ENCODE data around the gene PELI2.
"Not testable (repeated sequence)": the region's sequence is repeated elsewhere in the genome, so short reads cannot be mapped to it uniquely, and the experiment has no call there.

PELI2 gene

DNA sequence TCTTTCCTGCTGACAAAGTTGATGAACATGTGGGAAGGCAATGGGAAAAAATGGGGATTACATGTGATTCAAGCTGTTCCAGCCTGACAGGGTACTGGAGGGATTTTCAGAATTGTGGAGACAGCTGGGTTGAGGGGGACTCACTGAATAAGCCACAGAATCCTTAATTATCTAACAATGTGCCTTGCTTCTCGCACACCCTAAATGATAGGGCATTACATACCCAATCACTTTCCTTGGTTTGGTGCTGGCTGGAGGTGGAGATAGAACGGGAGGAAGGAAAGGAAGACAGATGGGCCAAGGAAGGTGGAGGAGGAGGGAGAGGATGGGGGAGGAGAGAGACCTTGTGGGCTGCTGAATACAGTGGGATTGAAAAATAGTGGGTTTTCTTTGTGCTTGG lies 20.7 kb downstream of the PELI2 start:
- in situ Hi-C loops (cut with MboI; ENCODE audit: low sequenced_read_pairs) = no loop called here

DNA sequence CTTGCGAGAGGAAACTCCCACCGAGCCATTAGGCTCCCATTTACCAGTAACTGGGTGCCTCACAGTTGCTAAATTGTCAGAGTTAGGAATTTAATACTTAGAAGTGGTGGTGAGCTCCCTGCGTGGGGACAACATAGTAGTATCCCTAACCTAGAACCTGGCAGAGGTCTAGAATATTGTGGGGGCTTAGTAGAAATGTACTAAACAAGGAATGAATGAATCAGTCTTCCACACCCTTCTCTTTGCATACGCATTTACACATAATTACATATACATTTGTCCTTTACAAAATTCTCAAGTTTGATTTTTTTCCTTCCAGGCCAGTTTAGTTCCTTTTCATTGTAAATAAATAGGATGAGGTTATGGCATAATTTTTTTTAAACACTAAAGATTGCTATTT lies 24.1 kb downstream of the PELI2 start:
- in situ Hi-C loops (cut with MboI; ENCODE audit: low sequenced_read_pairs) = no loop called here

DNA sequence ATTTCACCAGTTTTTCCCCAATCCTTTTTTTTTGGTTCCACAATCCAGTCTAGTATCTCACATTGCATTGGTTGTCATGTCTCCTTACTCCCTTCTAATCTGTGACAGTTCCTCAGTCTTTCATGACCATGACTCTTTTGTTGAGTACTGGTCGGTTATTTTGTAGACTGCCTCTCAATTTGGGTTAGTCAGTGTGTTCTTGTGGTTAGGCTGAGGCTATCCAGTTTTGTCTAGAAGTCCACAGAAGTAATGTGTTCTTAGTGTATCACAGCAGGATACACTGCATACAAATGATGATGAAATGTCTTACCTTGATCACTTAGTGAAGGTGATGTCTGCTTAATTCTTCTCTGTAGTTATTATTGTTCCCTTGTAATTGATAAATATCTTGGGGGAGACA lies 24.8 kb downstream of the PELI2 start:
- in situ Hi-C loops (cut with MboI; ENCODE audit: low sequenced_read_pairs) = no loop called here

DNA sequence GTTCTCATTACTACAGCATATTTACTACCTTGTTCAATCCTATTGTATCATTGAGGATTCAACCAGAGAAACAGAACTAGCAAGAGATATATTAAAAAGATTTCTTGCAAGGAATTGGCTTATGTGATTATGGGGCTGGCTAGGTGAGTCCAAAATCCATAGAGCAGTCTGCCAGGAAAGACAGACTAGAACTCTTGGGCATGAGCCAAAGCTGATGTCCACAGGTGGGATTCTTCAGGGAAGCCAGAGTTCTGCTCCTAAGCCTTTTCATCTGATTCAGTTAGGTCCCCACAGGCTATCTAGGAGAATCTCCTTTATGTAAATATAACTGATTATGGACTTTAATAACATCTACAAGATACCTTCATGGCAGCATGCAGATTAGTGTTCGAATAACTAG lies 26.0 kb downstream of the PELI2 start:
- in situ Hi-C loops (cut with MboI; ENCODE audit: low sequenced_read_pairs) = no loop called here

DNA sequence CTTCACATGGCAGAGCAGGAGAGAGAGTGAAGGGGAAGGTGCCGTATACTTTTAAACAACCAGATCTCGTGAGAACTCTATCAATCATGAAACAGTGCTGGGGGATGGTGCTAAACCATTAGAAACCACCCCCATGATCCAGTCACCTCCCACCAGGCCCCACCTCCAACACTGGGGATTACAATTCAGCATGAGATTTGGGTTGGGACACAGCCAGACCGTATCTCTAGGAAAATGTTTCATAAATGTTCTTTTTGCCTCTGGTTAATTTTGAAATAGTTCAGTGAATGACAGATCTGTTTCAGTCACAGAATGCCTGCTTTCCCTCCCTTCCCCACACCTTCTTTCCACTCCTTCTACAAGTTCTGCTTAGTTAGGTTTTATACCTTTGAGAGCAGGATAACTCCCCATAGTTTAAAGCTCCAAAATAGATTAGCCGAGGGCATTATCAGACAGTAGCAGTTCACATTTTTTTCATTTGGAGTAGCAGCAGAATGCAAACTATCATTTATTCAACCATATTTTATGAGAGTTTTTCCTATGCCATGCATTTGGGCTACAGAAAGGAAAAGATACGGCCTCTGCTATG lies 27.1 kb downstream of the PELI2 start:
- in situ Hi-C loops (cut with MboI; ENCODE audit: low sequenced_read_pairs) = no loop called here

DNA sequence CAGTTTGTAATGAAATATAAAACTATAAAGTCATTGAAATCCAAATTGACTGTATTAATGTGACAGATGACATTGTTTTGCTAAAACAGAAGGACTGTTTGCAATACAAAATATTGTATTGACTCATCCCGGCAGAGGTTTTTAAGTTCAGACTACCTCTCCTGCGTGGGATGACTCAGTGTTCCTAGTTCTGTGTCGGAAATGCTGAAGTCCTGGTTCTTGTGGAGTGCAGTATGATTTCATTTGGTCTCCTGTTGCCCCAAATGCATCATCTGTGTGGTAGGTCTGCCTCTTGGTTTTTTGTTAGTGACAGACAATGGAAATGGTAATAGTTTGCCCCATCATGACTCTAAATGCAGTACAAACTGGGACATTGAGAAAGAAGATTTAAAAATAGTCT lies 27.8 kb downstream of the PELI2 start:
- in situ Hi-C loops (cut with MboI; ENCODE audit: low sequenced_read_pairs) = no loop called here

DNA sequence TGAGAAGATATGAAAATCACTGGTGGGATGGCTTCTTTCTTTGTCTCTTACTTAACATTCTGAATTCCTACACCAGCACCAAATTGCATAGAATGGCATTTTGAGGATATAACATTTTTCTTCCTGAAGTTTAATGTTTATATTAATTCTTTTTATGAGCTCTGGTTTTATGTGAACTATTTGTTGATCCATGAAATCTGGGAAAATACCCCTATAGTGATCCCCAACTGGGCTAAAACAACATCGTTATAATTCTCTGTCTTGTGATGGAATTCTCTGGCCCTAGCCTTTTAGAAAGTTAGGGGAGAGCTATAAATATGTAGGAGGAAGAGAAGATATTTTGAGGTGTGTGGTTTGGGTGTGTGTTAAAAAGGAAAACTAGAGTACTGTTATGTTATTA lies 29.2 kb downstream of the PELI2 start:
- in situ Hi-C loops (cut with MboI; ENCODE audit: low sequenced_read_pairs) = no loop called here

DNA sequence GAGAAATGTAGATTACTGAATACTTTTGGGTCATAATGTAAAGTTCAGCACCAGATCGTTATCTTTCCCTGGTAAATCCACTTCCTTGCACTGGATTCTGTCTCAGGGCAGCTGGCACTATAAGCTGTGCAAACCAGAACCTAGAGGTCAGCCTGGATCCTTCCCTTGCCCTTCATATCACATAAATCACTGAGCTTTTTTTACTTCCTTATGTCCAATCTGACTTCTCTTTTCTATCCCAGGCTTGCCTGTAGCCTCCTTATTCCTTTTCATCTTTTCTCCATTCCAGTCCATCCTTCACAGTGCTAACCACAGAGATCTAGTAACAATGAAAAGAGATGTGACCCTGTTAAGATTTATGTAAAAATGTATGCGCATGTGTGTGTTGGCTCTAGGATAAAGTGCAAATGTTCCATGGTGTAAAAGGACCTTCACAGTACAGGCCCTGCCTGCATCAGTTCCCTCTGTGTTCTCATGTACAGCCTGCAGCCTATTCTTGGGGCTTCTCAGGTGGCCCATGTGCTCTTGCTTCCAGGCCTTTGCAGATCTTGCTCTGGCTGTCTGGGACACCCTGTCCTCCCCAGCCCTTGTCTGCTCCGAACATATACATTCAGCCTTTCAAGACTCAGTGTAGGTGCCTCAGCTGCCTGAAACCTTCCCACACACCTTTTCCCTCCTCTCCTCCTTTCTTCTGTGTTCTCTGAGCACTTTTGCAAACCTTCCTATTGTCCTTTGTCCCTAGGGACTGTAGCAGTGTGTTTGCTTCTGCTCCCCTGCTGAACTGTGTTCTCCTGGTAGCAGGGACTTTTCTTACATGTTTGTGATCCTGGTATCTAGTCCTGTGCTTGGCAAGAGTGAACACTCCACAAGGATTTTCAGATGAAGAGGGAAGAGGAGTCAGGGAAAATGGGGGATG lies 30.0 kb downstream of the PELI2 start:
- in situ Hi-C loops (cut with MboI; ENCODE audit: low sequenced_read_pairs) = no loop called here

DNA sequence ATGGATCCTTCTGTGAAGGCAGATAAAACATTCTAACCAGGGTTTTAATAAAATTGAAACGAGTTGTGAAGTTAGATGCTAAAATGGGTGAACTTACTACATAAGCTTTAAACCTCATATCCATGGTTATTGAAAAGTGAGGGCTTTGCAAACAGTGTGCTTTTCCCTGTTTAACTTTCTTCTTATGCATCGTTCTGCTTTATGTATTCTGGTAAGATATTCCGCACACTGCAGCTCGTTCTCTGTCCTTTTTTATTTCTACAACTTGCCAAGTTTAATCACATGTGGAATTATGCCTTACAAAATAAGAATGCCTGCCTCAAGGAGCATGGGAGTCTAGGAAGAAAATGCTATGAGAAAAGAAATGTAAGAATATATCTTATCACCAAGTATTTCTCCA lies 30.9 kb downstream of the PELI2 start:
- in situ Hi-C loops (cut with MboI; ENCODE audit: low sequenced_read_pairs) = no loop called here

DNA sequence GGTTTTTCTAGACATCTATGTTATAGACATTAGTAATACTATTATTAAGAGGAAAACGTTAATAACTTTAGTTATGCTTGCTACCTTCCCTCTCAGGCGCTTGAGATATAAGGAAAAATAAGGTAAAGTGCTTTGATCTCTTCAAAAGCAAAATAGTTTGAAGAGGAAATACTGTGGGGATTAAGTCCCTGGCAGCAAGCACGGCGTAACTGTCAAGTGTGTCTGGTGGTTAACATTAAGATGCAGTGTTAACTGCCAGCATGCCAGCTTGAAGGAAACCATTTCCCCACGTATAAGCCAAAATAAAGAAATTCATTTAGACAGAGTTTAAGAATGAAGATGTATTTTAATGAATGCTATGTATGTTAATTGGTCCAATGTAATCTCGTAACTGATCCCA lies 31.8 kb downstream of the PELI2 start:
- in situ Hi-C loops (cut with MboI; ENCODE audit: low sequenced_read_pairs) = no loop called here

DNA sequence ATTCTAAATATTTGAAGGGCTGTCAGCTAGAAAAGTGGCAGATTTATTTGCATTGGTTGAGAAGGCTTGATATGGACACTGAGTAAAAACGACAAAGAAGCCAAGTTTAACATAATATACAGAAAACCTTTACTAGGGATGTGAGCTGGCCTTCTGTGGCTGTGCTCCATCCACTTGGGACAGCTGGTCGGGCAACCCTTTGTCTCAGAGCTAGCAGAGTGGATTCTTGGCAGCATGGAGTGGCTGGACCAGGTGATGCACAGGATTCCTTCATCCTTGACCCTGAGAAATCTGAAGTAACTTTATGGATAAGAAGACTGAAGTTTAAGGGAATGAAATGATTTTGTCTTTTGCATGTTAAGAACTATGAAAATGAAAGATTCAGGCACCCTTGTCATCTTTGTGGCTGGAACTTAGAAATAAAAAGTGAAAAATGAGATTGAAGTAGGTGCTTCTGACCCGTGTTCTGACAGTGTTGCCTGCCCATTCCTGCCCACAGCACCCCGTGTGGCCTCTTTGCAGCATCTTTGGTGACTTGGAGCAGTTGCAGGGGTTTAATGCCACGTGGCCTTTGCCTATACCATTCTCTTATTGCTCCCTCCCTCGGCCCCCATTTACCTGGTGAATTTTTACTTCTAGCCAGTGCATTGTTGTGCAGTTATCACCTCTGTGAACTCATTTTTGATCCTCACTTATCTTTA lies 32.6 kb downstream of the PELI2 start:
- in situ Hi-C loops (cut with MboI; ENCODE audit: low sequenced_read_pairs) = no loop called here

DNA sequence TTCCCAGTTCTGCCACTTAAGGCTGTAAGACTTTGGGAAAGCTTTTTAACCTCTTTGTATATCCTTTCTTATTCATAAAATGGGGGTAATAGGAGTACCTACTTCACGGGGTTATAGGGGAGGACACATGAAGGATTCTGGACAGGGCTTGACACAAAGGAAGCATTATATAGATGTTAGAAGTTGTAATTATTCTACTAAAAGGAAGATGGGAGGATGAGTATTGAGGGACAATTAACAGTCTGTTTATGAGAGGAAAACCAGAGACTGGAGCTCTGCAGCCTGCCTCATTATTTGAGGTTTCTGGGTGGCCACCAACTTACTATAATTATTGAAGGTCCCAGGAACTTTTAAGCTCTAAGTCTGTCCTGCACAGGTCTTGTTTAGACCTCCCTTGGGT lies 34.0 kb downstream of the PELI2 start:
- in situ Hi-C loops (cut with MboI; ENCODE audit: low sequenced_read_pairs) = no loop called here

DNA sequence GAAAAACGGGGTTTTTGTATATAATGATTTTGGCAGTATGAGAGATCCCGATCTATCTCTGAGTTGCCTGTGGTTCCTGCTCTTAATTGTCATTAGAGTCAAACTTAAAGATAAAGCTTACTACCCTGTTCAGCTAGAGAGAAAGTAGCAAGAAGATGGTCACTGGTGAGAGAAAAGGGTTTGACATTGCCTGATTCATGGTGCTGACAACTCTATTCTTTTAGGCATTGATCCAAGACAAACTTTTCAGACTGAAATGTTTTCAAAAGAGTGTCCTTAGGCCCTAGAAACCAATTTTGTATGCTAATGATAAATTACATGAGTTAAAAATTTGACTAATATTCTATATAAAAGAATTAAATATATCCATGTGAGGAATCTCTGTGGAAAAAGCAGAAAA lies 35.1 kb downstream of the PELI2 start:
- in situ Hi-C loops (cut with MboI; ENCODE audit: low sequenced_read_pairs) = no loop called here

DNA sequence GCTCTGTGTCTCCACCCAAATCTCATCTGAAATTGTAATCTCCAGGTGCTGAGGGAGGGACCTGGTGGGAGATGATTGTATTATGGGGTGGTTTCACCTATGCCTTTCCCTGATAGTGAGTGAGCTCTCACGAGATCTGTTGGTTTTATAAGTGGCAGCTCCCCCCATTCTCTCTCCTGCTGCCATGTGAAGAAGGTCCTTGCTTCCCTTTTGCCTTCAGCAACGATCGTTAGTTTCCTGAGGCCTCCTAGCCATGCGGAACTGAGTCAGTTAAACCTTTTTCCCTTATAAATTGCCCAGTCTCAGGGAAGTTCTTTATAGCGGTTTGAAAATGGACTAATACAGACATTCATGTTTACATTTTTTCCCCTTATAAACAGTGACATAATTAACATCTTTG lies 36.1 kb downstream of the PELI2 start:
- in situ Hi-C loops (cut with MboI; ENCODE audit: low sequenced_read_pairs) = no loop called here

DNA sequence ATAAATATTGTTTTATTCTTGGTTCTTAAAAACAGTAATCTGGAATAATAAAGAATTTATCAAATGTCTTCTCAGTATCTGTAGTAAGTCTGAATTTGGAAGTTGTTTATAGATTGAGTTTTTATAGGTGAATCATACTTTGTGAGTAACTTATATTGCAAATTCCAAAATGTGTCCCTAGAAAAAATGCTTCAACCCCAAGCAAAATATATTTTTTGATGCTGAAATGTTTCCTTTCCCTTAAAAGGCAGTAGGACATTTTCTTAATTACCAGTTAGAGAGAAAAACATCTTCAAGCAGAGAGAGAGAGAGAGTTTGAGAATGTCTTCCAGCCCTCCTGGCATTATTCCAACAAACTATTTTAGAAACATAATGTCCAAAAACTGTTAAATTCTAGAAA lies 37.9 kb downstream of the PELI2 start:
- in situ Hi-C loops (cut with MboI; ENCODE audit: low sequenced_read_pairs) = no loop called here

DNA sequence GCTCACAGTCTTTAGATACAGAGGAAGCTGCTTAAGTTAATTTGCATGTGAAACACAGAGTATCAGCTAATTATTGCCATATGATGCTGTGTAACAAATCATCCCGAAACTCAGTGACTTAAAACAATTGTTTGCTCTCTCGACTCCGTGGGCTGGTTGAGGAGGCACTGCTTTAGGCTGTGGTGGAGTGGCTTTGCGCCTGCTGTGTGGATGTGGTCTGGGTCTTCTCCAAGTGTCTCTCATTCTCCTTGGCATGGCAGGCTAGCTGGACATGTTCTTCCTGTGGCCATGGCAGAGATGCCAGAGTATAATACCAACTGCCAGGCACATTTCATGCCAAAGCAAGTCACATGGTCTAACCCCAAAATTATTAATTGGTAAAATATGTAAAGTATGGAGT lies 40.9 kb downstream of the PELI2 start:
- in situ Hi-C loops (cut with MboI; ENCODE audit: low sequenced_read_pairs) = no loop called here

DNA sequence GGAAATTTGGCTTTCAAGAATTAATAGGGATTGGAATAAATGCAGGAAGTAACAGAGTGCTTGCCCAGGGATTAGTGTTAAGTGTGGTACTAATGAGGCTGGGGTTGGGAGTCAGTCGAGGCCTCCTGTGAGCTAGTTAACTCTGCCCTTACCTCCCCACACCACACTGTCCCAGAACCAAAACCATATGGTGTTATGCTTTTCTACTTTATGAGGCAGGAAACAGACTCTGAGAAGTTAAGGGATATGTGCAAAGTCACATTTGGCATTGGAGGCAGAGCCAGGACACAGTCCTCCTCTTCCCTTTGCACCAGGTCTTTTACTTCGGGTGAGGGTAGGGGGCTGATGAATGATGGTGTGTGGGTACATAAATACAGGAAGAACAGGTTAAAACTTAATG lies 41.9 kb downstream of the PELI2 start:
- in situ Hi-C loops (cut with MboI; ENCODE audit: low sequenced_read_pairs) = no loop called here

DNA sequence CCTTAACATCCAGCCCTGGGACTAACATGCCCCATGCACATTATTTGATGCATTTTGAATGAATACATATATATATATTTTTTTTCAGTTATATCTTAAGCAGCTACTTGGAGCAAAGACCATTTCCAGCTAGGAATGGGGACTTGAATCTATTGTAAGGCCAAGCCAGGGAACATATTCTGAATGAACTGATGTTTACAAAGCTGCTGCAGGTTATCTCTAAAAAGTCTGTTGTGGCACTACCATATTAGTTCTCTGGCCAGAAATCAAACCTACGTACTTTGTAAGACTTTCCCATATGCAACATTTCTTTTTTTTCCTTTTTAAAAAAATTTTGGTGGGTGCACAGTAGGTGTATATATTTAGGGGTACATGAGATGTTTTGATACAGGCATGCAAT lies 43.4 kb downstream of the PELI2 start:
- in situ Hi-C loops (cut with MboI; ENCODE audit: low sequenced_read_pairs) = no loop called here

DNA sequence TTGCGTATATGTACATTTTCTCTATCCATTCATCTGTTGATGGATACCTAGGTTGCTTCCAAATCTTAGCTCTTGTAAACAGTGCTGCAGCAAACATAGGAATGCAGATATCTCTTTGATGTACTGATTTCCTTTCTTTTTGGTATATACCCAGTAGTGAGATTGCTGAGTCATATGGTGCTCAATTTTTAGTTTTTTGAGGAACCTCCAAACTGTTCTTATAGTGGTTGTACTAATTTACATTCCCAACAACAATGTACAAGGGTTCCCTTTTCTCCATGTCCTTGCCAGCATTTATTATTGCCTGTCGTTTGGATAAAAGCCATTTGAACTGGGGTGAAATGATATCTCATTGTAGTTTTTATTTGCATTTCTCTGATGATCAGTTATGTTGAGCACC lies 44.3 kb downstream of the PELI2 start:
- in situ Hi-C loops (cut with MboI; ENCODE audit: low sequenced_read_pairs) = no loop called here

DNA sequence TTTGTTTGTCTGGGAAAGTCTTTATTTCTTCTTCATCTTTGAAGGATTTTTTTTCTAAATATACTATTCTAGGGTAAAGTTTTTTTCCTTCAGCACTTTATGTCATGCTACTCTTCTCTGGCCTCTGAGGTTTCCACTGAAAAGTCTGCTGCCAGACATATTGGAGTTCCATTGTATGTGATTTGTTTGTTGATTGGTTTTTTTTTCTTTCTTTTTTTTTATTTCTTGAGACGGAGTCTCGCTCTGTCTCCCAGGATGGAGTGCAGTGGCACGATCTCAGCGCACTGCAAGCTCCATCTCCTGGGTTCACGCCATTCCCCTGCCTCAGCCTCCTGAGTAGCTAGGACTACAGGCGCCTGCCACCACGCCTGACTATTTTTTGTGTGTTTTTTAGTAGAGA lies 48.4 kb downstream of the PELI2 start:
- in situ Hi-C loops (cut with MboI; ENCODE audit: low sequenced_read_pairs) = not testable (repeated sequence)

DNA sequence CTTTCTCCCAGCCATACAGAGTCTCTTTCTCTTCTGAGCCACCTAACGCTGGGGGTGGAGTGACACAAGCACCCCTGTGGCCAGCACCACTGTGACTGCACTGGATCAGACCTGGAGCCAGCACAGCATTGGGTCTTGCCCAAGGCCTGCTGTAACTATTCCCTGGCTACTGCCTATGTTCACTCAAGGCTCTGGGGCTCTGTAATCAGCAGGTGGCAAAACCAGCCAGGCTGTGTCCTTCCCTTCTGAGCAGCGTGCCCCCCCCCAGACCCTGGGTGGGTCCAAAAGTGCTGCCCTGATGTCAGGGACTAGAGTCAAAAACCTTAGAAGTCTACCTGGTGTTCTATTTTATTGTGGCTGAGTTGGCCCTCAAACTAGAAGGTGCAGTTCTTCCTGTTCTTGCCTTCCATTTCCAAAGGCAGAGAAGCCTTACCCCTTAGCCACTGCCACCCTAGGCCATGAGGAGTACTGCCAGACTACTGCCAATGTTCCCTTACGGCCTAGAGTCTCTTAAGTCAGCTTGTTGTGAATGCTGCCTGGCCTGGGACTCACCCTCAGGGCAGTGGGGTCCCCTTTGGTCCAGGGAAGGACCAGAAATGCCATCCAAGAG lies 49.9 kb downstream of the PELI2 start:
- in situ Hi-C loops (cut with MboI; ENCODE audit: low sequenced_read_pairs) = no loop called here

DNA sequence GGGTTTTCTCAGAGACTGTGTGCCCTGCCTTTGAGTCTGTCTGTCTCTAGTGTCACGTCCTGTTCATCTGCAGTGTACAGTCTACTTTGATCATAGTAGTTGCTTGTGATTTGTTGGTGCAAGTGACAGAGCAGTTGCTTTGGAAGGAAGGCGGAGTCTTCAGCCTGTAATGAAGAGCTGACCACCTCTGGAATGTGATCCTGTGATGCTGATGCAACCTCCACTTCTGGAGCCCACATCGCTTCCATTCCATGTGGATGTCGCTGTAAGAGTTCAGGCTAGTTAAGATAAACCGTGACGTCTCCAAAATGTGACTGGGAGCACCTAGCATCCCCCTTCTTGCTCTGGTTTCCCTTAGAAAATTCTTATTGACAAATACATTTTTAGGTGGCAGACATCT lies 51.8 kb downstream of the PELI2 start:
- in situ Hi-C loops (cut with MboI; ENCODE audit: low sequenced_read_pairs) = no loop called here
